Activated CD4-positive, alpha-beta T cell treated with anti-CD3 and anti-CD28 coated beads, Interleukin-2, amount 50 U/mL, for 48 hours (primary cell): ENCODE measurements around the gene DIP2B.
"Not testable (repeated sequence)": the region's sequence is repeated elsewhere in the genome, so short reads cannot be mapped to it uniquely, and the experiment has no call there.

ENCODE experiments used
- DNase-seq, 2 experiments: peaks; one replicate each; pipeline ENCODE4 v3.0.0-alpha.2; 2020

Gene DIP2B

GRCh38 chr12:50640321-50640939 is 135.6 kb downstream of the DIP2B start:
- DNase-seq = no peak

GRCh38 chr12:50641566-50641965 is 136.8 kb downstream of the DIP2B start:
- DNase-seq = no peak

- DNase-seq = no peak
Measured at GRCh38 chr12:50642035-50642451, 137.3 kb downstream of the DIP2B start.

- no peak for DNase-seq
Measured at GRCh38 chr12:50642761-50643160, 138.0 kb downstream of the DIP2B start.

- DNase-seq = no peak
Measured at GRCh38 chr12:50647031-50647430, 142.2 kb downstream of the DIP2B start.

GRCh38 chr12:50647479-50647878 is 142.7 kb downstream of the DIP2B start:
- DNase-seq = no peak

- no peak for DNase-seq
Measured at GRCh38 chr12:50650285-50650684, 145.5 kb downstream of the DIP2B start.

- DNase-seq = no peak
Measured at GRCh38 chr12:50655374-50655921, 150.7 kb downstream of the DIP2B start.

- DNase-seq = no peak
Measured at GRCh38 chr12:50659260-50659659, 154.5 kb downstream of the DIP2B start.

- no peak for DNase-seq
Measured at GRCh38 chr12:50659690-50660424, 155.1 kb downstream of the DIP2B start.

GRCh38 chr12:50660425-50660822 is 155.6 kb downstream of the DIP2B start:
- DNase-seq = no peak

- no peak for DNase-seq
Measured at GRCh38 chr12:50661300-50662115, 156.7 kb downstream of the DIP2B start.

GRCh38 chr12:50662116-50662510 is 157.3 kb downstream of the DIP2B start:
- DNase-seq = no peak

- no peak for DNase-seq
Measured at GRCh38 chr12:50665170-50665569, 160.4 kb downstream of the DIP2B start.

GRCh38 chr12:50665609-50666008 is 160.8 kb downstream of the DIP2B start:
- DNase-seq = no peak

GRCh38 chr12:50666023-50666422 is 161.2 kb downstream of the DIP2B start:
- no peak for DNase-seq

GRCh38 chr12:50672158-50672557 is 167.4 kb downstream of the DIP2B start:
- DNase-seq = no peak

GRCh38 chr12:50676756-50677155 is 172.0 kb downstream of the DIP2B start:
- no peak for DNase-seq

- DNase-seq = no peak
Measured at GRCh38 chr12:50677858-50678257, 173.1 kb downstream of the DIP2B start.

- DNase-seq = no peak
Measured at GRCh38 chr12:50678650-50679365, 174.0 kb downstream of the DIP2B start.

GRCh38 chr12:50679612-50680011 is 174.8 kb downstream of the DIP2B start:
- no peak for DNase-seq

- DNase-seq = not testable (repeated sequence)
Measured at GRCh38 chr12:50681064-50681463, 176.3 kb downstream of the DIP2B start.

GRCh38 chr12:50685641-50686040 is 180.9 kb downstream of the DIP2B start:
- DNase-seq = no peak
